Stimulated activated CD4-positive, alpha-beta T cell treated with anti-CD3 and anti-CD28 coated beads, Interleukin-1b, Interleukin-23, amount 100 ng/mL, for 24 hours (primary cell): Measurements from ENCODE around the gene PTPRJ.

Experiments
- DNase-seq, 4 experiments: peaks; one replicate each; pipeline ENCODE4 v3.0.0-alpha.2; 2020; ENCODE audit warnings: low read depth in 4 of 4, low spot score in 1 of 4

PTPRJ gene

DNA sequence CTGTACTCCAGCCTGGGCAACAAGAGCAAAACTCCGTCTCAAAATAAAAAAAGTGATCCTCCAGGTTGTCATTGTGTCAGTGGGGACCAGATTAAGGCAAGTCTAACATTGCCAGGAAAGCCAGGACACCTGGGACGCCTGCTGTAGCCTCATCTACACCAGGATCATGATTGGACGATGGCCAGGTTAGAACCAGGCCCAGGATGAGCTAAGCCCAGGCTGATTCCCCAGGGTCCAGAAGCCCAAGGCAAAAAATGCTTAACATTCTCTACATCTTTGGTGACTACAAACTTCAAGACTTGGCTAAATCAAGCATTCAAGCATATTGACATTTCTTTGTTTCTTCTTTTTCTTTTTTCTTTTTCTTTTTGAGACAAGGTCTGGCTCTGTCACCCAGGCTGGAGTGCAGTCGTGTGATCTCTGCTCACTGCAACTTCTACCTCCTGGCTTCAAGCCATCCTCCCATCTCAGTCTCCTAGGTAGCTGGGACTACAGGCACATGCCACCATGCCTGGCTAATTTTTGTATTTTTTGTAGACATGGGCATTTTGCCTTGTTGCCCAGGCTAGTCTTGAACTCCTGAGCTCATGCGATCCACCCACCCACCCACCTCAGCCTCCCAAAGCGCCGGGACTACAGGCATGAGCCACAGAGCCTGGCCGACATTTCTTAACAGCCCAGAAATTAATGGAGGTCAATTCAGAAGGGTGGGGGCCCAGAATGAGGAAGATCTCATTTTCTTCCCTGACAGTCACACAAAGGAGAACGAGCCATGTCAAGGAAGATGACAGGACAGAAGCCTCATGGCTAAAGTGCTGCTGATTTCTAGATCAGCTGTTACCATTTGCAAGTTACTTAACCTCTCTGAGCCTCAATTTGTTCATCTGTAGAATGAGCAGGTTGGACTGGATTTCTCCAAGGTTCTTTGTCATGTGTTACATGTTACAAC lies 12.5 kb upstream of the PTPRJ start:
- no peak for DNase-seq

DNA sequence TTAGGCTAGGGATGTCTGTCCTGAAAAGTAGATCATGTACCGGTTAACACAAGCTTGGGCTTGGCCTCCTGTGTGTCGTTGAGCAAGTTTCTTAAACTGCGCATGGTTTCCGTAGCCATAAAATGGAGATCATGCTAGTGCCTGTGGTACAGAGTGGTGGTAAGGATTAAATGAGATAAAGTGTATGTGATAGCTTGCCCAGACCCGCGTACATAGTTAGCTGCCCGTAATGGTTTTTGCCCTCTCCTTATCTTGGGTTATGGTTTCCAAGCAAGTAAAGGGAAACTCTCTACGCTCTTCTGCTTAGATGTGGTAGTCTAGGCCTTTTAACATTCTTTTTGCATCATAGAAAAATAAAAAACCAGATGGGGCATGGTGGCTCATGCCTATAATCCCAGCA lies 11.0 kb upstream of the PTPRJ start:
- DNase-seq, result no peak

DNA sequence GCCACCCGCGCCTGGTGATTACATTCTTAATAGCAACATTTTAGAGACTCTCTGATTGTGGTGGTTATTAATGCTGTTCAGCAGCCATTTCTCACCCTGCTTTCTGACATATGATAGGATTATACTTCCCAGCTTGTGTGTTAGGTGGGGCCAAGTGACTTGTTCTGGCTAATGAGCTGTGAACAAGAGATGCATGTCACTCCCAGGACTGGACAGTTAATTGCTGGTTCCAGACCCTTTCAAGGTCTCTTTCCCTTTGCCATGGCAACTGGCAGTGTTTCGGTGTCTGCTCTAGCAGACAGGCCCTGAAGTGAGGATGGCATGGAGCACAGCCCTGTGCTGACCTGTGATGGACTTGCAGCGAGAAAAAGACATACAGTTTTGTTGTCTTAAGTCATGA lies 8.9 kb upstream of the PTPRJ start:
- no peak for DNase-seq

DNA sequence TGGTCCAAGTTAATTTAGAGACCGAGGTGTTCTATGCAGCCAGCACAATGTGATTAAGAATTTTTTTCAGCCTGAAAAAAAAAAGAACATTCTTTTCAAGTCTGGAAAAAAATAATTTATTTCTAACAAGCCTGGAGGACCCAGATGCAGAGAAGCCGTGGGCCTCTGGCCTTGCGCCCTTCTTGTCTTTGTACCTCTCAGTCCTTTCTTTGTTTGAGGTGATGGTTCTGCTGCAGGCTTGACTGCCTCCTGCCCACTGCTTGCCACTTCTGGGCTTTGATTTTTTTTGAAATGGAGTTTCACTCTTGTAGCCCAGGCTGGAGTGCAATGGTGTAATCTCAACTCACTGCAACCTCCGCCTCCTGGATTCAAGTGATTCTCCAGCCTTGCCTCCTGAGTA lies 7.2 kb upstream of the PTPRJ start:
- DNase-seq, result no peak

DNA sequence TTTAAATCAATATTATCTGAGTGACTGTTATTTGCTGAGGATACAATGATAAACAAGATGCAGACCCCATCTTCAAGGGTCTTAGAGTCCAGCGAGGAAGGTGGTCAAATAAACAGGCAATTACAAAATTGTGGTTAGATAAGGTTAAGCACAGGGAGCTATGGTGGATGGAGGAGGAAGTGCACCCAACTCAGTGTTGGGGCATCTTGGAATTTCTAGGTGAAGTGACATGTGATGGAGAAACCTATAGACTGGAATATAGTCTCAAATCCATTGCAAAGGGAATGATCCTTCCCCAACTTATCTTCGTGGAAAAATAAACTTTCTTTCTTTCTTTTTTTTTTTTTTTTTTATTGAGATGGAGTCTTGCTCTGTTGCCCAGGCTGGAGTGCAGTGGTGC lies 3.4 kb upstream of the PTPRJ start:
- DNase-seq, result no peak

DNA sequence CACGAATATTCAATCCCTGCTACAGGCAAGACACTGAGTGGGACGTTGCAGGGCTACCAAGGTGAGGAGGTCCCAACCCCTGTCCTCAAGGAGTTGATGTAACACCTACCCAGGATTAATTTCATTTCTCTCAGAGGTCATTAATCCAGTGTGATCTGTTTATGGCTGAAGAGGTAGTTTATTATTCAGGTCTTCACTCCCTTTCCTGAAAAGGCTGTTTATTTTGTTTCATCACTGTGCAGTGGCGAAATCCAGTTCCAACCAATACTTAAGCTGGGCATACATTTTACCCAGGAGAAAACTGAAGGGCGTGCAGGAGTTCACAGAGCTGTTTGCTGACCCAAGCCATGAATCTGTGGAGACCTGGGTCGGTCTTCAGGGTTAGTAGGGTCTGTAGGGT lies 2.7 kb upstream of the PTPRJ start:
- no peak for DNase-seq

DNA sequence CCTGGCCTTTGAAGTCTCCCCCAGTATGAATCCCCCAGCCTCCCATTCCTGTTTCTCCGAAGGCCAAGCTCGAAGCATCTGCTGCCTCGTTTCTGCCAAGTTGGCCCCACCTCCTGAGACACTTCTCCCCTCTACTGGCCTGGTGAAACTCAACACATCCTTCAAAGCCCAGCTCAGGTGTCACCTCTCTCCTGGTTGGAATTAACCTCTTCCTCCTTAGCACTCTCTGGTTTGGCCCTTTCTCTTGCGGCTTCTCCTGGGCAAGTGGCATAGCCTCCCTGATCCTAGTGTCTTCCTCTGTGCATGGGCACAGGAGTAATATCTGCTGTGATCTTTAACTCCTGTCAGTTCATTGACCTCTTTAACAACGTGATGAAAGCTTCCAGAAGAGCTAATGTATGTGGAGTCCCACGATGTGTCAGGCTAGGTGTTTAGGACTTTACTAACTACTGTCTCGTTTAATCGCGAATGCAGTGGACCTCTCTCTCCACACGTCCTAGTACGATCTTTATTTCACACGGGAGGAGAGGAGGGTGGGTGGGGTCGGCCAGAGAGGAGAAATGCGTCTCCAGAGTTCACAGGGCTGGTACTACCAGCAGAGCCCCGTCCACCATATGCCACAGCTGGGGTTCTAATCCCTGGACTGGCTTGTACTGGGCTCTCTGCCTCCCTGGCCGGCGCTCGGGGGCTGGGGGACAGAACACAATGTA lies 826 bp upstream of the PTPRJ start:
- DNase-seq, result no peak

DNA sequence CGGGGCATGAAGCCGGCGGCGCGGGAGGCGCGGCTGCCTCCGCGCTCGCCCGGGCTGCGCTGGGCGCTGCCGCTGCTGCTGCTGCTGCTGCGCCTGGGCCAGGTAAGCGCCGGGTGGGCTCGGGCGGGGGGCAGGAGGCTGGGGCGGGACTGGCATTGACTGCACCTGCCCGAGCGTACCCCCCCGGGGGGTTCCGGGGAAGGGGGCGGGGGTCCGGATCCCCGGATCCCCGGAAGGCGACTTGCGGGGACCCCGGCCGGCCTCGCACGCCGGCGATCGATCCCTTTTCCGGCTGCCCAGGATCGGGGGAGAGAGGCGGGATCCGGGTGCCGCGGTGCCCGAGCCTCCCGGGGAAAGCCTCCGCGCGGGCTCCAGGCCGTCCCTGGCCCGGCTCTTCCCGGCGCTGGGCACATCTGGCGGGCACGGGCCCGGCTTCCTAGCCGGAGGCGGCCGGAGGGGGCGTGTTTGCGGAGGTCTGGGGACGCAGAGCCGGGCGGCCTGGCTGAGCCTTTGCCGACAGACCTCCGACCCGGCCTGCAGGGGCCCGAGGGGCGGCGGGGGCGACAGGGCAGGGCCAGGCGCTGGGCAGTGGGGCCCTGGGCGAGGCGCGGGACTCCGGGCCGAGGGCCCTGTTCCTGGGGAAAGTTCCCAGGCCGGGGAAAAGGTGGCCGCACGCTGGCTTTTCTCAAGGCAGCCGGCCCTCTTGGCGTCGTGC lies 705 bp downstream of the PTPRJ start:
- no peak for DNase-seq

DNA sequence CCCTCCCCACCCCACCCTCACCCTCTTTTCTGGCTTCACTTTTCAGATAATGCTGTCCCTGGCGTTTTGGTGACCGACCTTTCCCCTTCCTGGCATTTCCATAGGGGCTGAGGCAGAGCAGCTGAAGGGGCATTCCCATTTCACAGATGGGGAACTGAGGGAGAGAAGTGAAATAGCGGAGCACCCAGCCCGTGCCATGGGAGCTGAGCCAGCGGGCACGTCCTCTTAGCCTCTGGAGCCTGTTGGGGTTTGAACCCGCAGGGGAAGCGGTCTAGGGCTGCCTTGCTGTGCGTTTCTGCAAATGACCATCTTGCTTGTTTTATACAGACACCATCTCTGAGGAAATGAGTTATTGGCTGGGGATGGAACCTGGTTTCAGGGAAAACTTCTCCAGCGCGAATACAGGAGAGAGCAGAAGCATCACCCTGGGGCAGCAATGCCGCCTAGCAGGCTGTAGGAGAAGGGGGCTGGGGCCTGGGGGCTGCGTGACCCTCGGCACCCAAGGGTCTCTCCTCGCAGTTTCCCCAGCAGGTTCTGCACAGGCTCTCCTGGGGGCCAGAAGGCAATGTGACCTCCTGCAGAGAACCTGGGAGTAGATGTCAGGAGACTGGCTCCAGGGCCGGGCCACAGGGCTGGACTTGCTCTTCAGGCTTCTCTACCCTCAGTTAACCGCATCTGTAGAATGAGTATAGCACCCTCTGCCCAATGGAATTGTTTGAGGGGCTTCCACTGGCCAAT lies 1.5 kb downstream of the PTPRJ start:
- DNase-seq, result no peak

DNA sequence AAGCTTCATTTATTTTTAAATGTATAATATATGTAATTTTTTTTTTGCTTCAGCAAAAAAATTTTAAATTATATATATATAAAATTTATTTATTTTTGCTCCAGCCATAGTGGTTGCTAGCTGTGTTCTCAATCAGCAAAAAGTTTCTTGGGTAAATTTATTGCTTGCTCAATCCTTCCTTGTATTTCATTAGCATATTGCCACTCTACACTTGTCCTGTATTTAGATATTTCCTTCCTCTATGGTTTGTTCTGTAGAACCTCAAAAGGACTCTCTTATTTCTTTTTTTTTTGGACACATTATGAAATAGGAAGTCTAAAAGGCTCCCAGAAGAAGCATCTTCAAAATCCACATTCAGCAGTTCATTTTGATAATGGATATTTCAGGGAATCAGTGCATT lies 2.3 kb downstream of the PTPRJ start:
- DNase-seq, result no peak

DNA sequence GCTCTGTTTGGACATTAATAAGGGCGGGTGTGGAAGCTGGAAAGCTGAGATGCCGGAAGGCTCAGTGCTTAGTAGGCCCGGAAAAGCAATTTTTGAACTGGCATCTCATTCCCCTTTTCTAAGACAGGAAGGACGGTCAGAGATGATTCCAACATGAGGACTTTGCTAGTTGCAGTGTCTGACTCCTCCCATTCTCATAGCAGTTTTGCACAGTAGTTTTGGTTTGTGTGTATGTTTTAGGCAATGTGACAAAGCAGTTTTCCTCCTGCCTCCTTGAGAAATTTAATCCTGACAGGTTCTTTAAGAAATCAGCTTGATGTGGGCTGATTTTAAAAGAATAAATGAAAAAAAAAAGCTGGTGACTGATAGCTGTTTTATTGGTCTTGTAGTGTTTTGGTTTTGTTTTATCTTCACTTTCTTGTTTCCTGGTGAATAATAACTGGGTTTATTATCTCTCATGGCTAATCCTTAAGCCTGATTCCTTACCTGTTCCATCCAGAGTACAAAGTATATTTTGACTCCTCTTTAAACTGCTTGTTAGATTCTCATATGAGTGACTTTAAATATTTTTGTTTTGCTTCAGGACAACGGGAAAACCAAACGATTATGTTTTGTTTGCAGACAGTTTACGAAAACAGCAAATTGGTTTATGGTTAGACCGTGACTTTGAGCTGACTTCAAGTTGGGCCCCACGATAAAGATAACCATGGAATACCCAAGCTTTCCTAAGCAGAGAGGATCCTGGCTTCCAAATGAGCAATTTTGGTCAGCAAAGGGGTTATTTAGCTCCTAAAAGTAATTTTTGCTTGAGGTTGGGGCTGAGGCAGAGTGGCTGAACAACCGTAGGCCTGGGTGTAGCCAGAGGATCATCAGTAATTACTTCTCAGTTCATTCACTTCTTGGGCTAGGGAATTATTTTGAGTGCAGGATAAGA lies 3.4 kb downstream of the PTPRJ start:
- no peak for DNase-seq

DNA sequence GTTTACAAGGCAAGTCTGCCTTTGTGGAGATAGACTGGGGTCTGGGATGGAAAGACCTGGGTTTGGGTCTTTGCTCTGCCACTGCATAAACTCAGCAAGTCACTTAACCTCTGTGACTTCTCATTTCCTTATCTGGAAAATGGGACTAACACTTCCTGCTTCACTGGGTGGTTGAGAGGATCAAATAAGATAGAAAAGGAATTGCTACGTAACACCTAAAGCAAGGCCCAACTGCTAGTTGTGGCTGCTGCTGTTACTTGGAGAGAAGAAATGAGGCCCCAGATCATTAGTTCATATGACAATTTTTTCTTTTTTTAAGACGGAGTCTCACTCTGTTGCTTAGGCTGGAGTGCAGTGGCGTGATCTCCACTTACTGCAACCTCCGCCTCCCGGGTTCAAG lies 5.9 kb downstream of the PTPRJ start:
- DNase-seq, result no peak

DNA sequence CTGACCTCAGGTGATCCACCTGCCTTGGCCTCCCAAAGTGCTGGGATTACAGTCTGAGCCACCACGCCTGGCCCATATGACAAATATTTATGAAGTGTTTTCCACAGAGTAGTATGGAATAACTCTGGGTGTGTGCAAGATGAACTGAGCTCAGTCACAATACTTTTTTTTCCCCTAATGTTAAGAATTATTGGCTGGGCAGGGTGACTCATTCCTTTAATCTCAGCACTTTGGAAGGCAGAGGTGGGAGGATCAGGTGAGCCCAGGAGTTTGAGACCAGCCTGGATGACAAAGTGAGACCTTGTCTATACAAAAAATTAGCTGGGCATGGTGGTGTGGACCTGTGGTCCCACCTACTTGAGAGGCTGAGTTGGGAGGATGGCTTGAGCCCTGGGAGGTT lies 6.4 kb downstream of the PTPRJ start:
- no peak for DNase-seq

DNA sequence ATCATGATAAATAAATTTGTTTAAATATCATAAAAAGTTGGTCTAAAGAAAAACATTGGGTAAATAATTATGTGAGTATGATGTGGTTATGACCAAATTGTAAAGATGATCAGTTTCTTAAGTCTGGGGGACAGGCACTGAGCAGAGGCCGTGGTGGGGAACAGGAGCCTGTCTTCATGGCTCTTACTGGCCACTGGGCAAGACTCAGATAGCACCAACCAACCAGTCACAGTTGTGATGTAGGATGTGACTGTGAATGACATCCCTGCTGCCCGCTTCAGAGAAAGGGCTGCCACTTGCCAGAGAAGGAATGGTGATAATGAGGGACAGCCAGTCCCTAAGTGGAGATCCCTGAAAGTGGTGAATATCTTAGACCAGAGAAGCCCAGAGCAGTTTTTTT lies 7.0 kb downstream of the PTPRJ start:
- DNase-seq, result no peak

DNA sequence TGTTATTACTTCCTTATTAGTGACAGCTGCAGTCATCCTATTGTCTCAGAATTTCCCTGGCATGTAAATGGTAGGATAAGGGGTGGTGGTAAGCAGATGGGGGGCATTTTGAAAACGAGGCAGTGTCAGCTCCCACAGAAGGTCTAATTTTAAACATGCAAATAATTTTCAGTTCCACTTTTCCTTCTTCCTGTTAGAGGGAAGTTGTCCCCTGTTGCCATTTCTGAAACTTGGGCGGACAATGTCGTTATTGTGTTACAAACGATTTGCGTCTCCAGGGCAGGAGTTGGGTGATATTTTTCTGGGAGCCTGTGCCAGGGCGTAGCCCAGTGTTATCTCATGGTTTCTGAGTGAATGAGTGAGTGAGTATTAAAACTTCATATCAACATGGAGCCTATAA lies 7.4 kb downstream of the PTPRJ start:
- DNase-seq, result no peak

DNA sequence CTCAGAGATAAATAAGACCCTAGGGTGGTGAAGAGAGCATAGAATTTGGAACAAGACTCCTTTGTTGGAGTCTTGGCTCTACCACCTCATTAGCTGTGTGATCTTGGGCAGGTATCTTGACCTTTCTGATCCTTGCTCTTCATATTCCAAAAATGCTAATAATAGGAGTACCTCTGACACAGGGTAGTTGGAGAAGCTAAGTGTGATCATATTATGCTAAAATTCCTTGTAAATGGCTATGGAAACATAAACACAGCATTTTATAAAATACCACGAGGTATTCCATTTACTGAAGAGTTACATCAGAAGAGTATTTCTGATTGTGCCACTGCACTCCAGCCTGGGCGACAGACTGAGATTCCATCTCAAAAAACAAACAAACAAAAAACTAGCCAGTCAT lies 9.4 kb downstream of the PTPRJ start:
- no peak for DNase-seq

DNA sequence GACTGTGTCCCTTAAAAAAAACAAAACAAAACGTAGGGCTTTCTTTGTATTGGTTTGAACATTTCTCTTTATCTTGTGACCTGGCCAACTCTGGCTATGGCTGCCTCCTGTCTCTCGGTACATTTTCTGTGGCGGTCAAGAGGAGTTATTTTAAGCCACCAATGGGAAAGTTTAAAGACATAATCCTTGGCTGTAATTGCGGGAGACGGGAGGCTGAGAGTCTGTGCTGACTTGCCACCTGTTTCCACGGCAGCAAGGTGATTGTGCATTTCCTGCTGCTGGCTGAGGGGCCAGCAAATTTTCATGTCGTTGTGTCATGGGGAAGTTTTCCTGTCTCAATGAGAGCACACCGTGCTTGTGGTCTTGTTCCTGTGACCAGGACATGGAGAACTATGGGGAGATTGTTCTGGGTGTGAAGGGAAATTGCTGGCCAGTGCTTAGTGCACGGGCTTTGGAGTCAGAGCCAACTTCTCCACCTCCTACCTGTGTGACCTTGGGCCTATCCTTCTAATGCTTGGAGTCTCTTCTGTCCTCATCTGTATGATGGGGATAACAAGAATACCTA lies 11.0 kb downstream of the PTPRJ start:
- no peak for DNase-seq

DNA sequence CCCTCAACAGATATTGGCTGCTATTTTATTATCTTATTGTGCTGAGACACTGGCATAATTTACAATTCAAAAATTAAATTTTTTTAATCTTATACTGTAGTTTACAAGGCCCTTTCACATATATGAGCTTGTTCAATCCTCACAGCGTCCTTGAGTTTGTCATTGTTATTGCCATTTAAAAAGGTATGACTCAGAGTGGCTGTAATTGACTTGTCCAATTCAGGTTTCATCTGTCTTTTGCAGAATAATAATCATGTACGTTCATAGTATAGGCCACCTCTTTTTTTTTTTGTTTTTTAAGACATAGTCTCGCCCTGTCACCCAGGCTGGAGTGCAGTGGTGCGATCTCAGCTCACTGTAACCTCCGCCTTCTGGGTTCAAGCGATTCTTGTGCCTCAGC lies 11.5 kb downstream of the PTPRJ start:
- no peak for DNase-seq

DNA sequence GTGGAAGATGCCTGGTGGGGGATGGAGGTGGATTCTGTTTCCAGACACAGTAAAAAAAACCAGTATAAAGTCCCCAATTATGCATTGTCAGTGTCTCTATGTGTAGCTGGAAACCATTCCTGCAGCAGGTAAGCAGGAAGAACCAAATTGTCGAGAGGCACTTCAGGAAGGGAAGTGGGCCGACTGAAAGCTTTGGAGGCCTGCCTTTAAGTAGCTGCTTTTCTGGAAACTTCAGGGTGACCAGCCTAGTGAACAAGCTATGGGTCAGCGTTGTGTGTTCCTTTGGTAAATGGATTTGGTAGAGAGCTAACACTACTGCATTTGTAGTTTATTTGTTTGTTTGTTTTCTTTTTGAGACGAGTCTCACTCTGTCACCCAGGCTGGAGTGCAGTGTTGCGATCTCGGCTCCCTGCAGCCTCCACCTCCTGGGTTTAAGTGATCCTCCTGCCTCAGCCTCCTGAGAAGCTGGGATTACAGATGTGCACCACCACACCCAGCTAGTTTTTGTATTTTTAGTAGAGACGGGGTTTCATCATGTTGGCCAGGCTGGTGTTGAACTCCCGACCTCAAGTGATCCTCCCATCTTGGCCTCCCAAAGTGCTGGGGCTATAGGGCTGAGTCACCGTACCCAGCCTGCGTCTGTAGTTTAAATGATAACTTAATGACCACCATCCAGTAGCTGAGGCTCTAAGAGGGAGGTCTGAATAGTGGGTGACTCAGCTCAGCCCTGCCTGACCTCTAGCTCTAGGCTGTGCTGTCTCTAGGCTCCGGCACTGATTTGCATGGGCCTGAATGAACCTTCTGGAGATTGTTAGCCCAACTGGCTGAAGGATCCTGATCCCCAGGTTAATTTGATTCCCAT lies 12.8 kb downstream of the PTPRJ start:
- DNase-seq, result no peak
